GM23338 (cell line): ENCODE results near the gene ACOX3.

ENCODE experiments used
- CREB1 ChIP-seq: fragments of 250-450 bp; sonication (Bioruptor Pico); IDR thresholded peaks from 2 replicates; pipeline ENCODE4 v1.5.0; 2020; ENCODE audit warnings: low read depth, mild to moderate bottlenecking, moderate library complexity
- CTCF ChIP-seq, 2 experiments: fragments of 200-600 bp in 1 of 2; sonication (generic) in 1 of 2; conservative IDR thresholded peaks; 2 replicates each; pipeline versions ENCODE4 v1.5.1 to v1.6.1; 2016 to 2017; ENCODE audit warnings: antibody characterized with exemption in 2 of 2, low read depth in 2 of 2, mild to moderate bottlenecking in 2 of 2, moderate library complexity in 1 of 2
- EZH2 ChIP-seq: fragments of 200-600 bp; sonication (generic); IDR thresholded peaks from one replicate; pipeline ENCODE4 v1.8.0; 2017; ENCODE audit warnings: antibody characterized with exemption, mild to moderate bottlenecking, low read depth; ENCODE audit not compliant: unreplicated experiment
- EZH2phosphoT487 ChIP-seq: fragments of 200-600 bp; sonication (generic); IDR thresholded peaks from one replicate; pipeline ENCODE4 v1.8.1; 2018; ENCODE audit warnings: antibody characterized with exemption; ENCODE audit not compliant: unreplicated experiment
- JUNB ChIP-seq: IDR thresholded peaks from one replicate; pipeline ENCODE4 v1.6.1; 2016; ENCODE audit warnings: antibody characterized with exemption; ENCODE audit not compliant: unreplicated experiment
- POLR2AphosphoS5 ChIP-seq: IDR thresholded peaks from 2 replicates; pipeline ENCODE4 v1.6.1; 2016; ENCODE audit warnings: antibody characterized with exemption, low read depth
- STAT1 ChIP-seq: IDR thresholded peaks from one replicate; pipeline ENCODE4 v1.6.1; 2016; ENCODE audit warnings: antibody characterized with exemption; ENCODE audit not compliant: unreplicated experiment
- ZNF114 ChIP-seq: fragments of 250-450 bp; sonication (Bioruptor Pico); IDR thresholded peaks from 2 replicates; pipeline ENCODE4 v1.5.0; 2020; ENCODE audit warnings: mild to moderate bottlenecking, moderate library complexity
- TF ChIP-seq, protein P1 (sequence below): IDR thresholded peaks from one replicate; pipeline ENCODE4 v1.6.1; 2018; ENCODE audit warnings: antibody characterized with exemption; ENCODE audit not compliant: unreplicated experiment

DNA sequence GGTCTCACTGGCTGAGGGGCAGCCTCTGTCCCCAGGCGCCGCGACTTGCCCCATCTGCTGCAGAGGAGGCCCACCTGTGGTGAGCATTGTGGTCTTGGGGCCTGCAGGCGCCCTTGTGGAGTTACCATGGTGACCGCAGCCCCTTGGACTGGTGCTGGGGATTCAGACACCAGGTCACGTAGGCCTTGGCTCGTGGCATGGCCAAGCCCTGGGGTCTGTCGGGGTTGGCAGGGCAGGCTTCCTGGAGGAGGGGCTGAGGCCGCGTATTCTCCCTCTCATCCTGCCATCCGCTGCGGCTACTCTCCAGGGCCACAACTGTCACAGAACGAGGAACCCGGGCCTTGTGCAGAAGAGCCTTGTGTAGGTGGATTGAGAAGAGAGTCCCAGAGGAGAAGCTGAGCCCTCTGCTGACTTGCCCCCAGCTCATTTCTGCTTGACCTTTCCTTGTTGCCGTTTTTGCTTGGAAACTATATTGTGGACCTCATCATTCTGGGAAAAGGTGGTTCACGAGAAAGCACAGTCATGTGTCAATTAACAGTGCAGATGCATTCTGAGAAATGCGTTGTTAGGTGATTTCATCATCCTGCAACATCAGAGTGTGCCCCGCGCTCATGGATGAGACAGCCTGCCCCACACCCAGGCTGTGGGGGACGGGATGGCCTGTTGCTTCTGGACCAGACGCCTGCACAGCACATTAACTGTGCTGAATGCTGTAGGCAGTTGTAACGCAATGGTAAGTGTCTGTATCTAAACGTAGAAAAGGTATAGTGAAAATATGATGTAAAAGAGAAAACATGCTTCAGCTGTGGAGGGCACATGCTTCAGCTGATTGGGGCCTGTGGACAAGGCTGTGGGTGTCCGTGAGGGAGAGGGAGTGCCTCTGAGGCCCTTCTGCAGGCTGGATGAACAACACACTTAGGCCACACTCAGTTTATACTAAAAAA, 38.5 kb upstream of the ACOX3 start:
- TF ChIP-seq CTCF (conservative IDR thresholded peaks at IDR 0.05; ENCODE audit: low read depth in 2 of 2) = no peak
- no peak for TF ChIP-seq JUNB
- no peak for TF ChIP-seq CREB1
- TF ChIP-seq POLR2AphosphoS5 = no peak
- no peak for TF ChIP-seq EZH2
- no peak for TF ChIP-seq STAT1
- no peak for TF ChIP-seq EZH2phosphoT487
- TF ChIP-seq, protein P1, sequence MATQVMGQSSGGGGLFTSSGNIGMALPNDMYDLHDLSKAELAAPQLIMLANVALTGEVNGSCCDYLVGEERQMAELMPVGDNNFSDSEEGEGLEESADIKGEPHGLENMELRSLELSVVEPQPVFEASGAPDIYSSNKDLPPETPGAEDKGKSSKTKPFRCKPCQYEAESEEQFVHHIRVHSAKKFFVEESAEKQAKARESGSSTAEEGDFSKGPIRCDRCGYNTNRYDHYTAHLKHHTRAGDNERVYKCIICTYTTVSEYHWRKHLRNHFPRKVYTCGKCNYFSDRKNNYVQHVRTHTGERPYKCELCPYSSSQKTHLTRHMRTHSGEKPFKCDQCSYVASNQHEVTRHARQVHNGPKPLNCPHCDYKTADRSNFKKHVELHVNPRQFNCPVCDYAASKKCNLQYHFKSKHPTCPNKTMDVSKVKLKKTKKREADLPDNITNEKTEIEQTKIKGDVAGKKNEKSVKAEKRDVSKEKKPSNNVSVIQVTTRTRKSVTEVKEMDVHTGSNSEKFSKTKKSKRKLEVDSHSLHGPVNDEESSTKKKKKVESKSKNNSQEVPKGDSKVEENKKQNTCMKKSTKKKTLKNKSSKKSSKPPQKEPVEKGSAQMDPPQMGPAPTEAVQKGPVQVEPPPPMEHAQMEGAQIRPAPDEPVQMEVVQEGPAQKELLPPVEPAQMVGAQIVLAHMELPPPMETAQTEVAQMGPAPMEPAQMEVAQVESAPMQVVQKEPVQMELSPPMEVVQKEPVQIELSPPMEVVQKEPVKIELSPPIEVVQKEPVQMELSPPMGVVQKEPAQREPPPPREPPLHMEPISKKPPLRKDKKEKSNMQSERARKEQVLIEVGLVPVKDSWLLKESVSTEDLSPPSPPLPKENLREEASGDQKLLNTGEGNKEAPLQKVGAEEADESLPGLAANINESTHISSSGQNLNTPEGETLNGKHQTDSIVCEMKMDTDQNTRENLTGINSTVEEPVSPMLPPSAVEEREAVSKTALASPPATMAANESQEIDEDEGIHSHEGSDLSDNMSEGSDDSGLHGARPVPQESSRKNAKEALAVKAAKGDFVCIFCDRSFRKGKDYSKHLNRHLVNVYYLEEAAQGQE = no peak
- TF ChIP-seq ZNF114 = no peak
